NCI-H128 (cell line): ENCODE results near the gene SPDYE2B.
"Not testable (repeated sequence)": the region's sequence is repeated elsewhere in the genome, so short reads cannot be mapped to it uniquely, and the experiment has no call there.

Experiments
- DNase-seq: peaks from one replicate; lab custom pipeline; 2025; ENCODE audit not compliant: unreplicated experiment; lab: John Stamatoyannopoulos, UW

SPDYE2B gene

GRCh38 chr7:102638848-102639247 lies 11.3 kb upstream of the SPDYE2B start:
- DNase-seq = not testable (repeated sequence)

- DNase-seq = not testable (repeated sequence)
Measured at GRCh38 chr7:102642691-102643090, 7.4 kb upstream of the SPDYE2B start, which contains the start of gene UPK3BL1. Gene UPK3BL1 (minus strand): TSS chr7:102642791. CDS start chr7:102642741, 50 bp downstream.

- DNase-seq = not testable (repeated sequence)
Measured at GRCh38 chr7:102643404-102643803, 6.7 kb upstream of the SPDYE2B start.

- not testable (repeated sequence) for DNase-seq
Measured at GRCh38 chr7:102647813-102648212, 2.3 kb upstream of the SPDYE2B start.

GRCh38 chr7:102664765-102665164 lies 14.6 kb downstream of the SPDYE2B start:
- not testable (repeated sequence) for DNase-seq

GRCh38 chr7:102666850-102667249 lies 16.7 kb downstream of the SPDYE2B start:
- DNase-seq = not testable (repeated sequence)

- not testable (repeated sequence) for DNase-seq
Measured at GRCh38 chr7:102667523-102667922, 17.4 kb downstream of the SPDYE2B start.

GRCh38 chr7:102671166-102671955 lies 21.2 kb downstream of the SPDYE2B start, which contains the start of gene POLR2J2:
Gene POLR2J2 (minus strand): TSS chr7:102671663. CDS start chr7:102671601, 62 bp downstream.
- not testable (repeated sequence) for DNase-seq

- DNase-seq = not testable (repeated sequence)
Measured at GRCh38 chr7:102671956-102672307, 21.8 kb downstream of the SPDYE2B start.

- DNase-seq = not testable (repeated sequence)
Measured at GRCh38 chr7:102673447-102674067, 23.4 kb downstream of the SPDYE2B start.

GRCh38 chr7:102675545-102675944 lies 25.4 kb downstream of the SPDYE2B start:
- not testable (repeated sequence) for DNase-seq

GRCh38 chr7:102680780-102681179 lies 30.7 kb downstream of the SPDYE2B start:
- not testable (repeated sequence) for DNase-seq

- not testable (repeated sequence) for DNase-seq
Measured at GRCh38 chr7:102682560-102682959, 32.4 kb downstream of the SPDYE2B start.

GRCh38 chr7:102688299-102689036 lies 38.3 kb downstream of the SPDYE2B start:
- DNase-seq = not testable (repeated sequence)

- not testable (repeated sequence) for DNase-seq
Measured at GRCh38 chr7:102689436-102690282, 39.5 kb downstream of the SPDYE2B start.

- DNase-seq = not testable (repeated sequence)
Measured at GRCh38 chr7:102690602-102691001, 40.5 kb downstream of the SPDYE2B start.

GRCh38 chr7:102694008-102694407 lies 43.9 kb downstream of the SPDYE2B start:
- not testable (repeated sequence) for DNase-seq

- not testable (repeated sequence) for DNase-seq
Measured at GRCh38 chr7:102695033-102695552, 45.0 kb downstream of the SPDYE2B start.

- not testable (repeated sequence) for DNase-seq
Measured at GRCh38 chr7:102696009-102696408, 45.9 kb downstream of the SPDYE2B start.
